Tibial nerve (tissue), 4 donors: ENCODE results near the gene KIF15. TPM values are rescaled to one million over a fixed set of nuclear protein-coding genes. Genes with fewer than 3 reads are reported as not detected.

Experiments used
- DNase-seq, 2 donors: peaks; one replicate each; pipeline ENCODE4 v3.0.0-alpha.2; 2019; ENCODE audit warnings: low spot score in 2 of 2
- H3K27ac ChIP-seq, 4 donors: fragments of 200-600 bp; sonication (generic) in 3 of 4; one replicate each; pipeline ENCODE4 v1.5.1; 2017 to 2019; ENCODE audit warnings: mild to moderate bottlenecking in 1 of 4
- H3K27me3 ChIP-seq, 2 donors: fragments of 200-600 bp; sonication (generic) in 1 of 2; one replicate each; pipeline versions ENCODE4 v1.5.1 to v1.6.0; 2017 to 2019
- H3K36me3 ChIP-seq, 3 donors: fragments of 200-600 bp; sonication (generic); one replicate each; pipeline ENCODE4 v1.5.1; 2018 to 2019
- H3K4me1 ChIP-seq, 4 donors: fragments of 200-600 bp; sonication (generic) in 3 of 4; one replicate each; pipeline ENCODE4 v1.5.1; 2017 to 2019
- H3K4me3 ChIP-seq, 4 donors: fragments of 200-600 bp; sonication (generic) in 3 of 4; one replicate each; pipeline ENCODE4 v1.5.1; 2017 to 2019; ENCODE audit warnings: mild to moderate bottlenecking in 1 of 4, moderate library complexity in 1 of 4
- H3K9me3 ChIP-seq, 4 donors: fragments of 200-600 bp; sonication (generic) in 3 of 4; one replicate each; pipeline ENCODE4 v1.5.1; 2017 to 2019
- CTCF ChIP-seq, 5 experiments: fragments of 200-600 bp in 3 of 5; fragments of 450-650 bp in 2 of 5; sonication (generic) in 3 of 5; IDR thresholded peaks; one replicate each; pipeline ENCODE4 v1.5.1; 2016 to 2019; ENCODE audit warnings: antibody characterized with exemption in 5 of 5, mild to moderate bottlenecking in 3 of 5, moderate library complexity in 2 of 5
- EP300 ChIP-seq, 2 donors: sonication (generic); formaldehyde crosslinking; IDR thresholded peaks; one replicate each; pipeline ENCODE4 v1.6.1; 2017; ENCODE audit warnings: antibody characterized with exemption in 2 of 2, mild to moderate bottlenecking in 1 of 2
- POLR2A ChIP-seq, 2 donors: fragments of 450-650 bp; IDR thresholded peaks; one replicate each; pipeline ENCODE4 v1.6.1; 2017; ENCODE audit warnings: antibody characterized with exemption in 2 of 2, mild to moderate bottlenecking in 2 of 2, moderate library complexity in 2 of 2
- WGBS, 2 donors: methylation state at CpG; one replicate each; pipeline ENCODE4 v1.1.5; 2018; 5-methylcytosine and 5-hydroxymethylcytosine counted together
- total RNA-seq, 4 donors: library from RNA; depleted of rRNA; stranded (reverse); fragments of >200 nt; gene quantifications; one replicate each; pipeline ENCODE4 v1.1.0, GENCODE V29; 2016

The KIF15 gene
- total RNA-seq, 4 donors from 2014 or later: 0.60 to 0.87 (median 0.71) TPM

GRCh38 chr3:44762690-44763089 is 1.1 kb downstream of the KIF15 start:
- TF ChIP-seq POLR2A (IDR thresholded peaks at IDR 0.05) (no peak), EP300 (IDR thresholded peaks at IDR 0.05) (no peak), CTCF (IDR thresholded peaks at IDR 0.05) (no peak)
- peaks cover 0 to 14% (median 5%) of the 10 kb centered on the region in 4 donors for H3K9me3 ChIP-seq
- WGBS, 2 donors: 36 to 38% methylated on average over 5 of the region's 5 CpGs
- H3K27ac ChIP-seq: no peak overlapping the region
- H3K4me1 ChIP-seq: peaks cover 0 to 22% (median 4%) of the 10 kb centered on the region in 4 donors
- no peaks in the 10 kb centered on the region for H3K27me3 ChIP-seq
- H3K4me3 ChIP-seq: no peak overlapping the region
- no peak for DNase-seq
- H3K36me3 ChIP-seq: peaks cover 0 to 25% (median 0%) of the 10 kb centered on the region in 3 donors

GRCh38 chr3:44764248-44764647 is 2.7 kb downstream of the KIF15 start:
- no peak overlapping the region for H3K4me3 ChIP-seq
- H3K4me1 ChIP-seq: peaks cover 0 to 22% (median 4%) of the 10 kb centered on the region in 4 donors
- no peak overlapping the region for H3K27ac ChIP-seq
- H3K9me3 ChIP-seq: peaks cover 0 to 5% (median 2%) of the 10 kb centered on the region in 4 donors
- H3K36me3 ChIP-seq: peaks cover 0 to 10% (median 0%) of the 10 kb centered on the region in 3 donors
- DNase-seq: no peak
- no peaks in the 10 kb centered on the region for H3K27me3 ChIP-seq
- no peak for TF ChIP-seq EP300 (IDR thresholded peaks at IDR 0.05)
- no peak for TF ChIP-seq POLR2A (IDR thresholded peaks at IDR 0.05)
- no peak for TF ChIP-seq CTCF (IDR thresholded peaks at IDR 0.05)

GRCh38 chr3:44771424-44772098 is 10.0 kb downstream of the KIF15 start:
- Histone ChIP-seq H3K4me3 (no peak overlapping the region), H3K4me1 (no peaks in the 10 kb centered on the region), H3K27me3 (no peaks in the 10 kb centered on the region), H3K36me3 (peaks cover 0 to 6% (median 0%) of the 10 kb centered on the region in 3 donors), H3K27ac (no peak overlapping the region), H3K9me3 (peaks cover 0 to 36% (median 9%) of the 10 kb centered on the region in 4 donors)
- no peak for DNase-seq
- 87 to 90% methylated on average over 1 of the region's 1 CpG for WGBS, 2 donors
- TF ChIP-seq EP300 (IDR thresholded peaks at IDR 0.05): no peak
- TF ChIP-seq POLR2A (IDR thresholded peaks at IDR 0.05): no peak
- TF ChIP-seq CTCF (IDR thresholded peaks at IDR 0.05): no peak

GRCh38 chr3:44772099-44772442 is 10.5 kb downstream of the KIF15 start:
- Histone ChIP-seq H3K4me3 (no peak overlapping the region), H3K27ac (no peak overlapping the region), H3K4me1 (no peaks in the 10 kb centered on the region), H3K36me3 (peaks cover 0 to 6% (median 0%) of the 10 kb centered on the region in 3 donors), H3K9me3 (peaks cover 0 to 36% (median 9%) of the 10 kb centered on the region in 4 donors), H3K27me3 (no peaks in the 10 kb centered on the region)
- no peak for TF ChIP-seq POLR2A (IDR thresholded peaks at IDR 0.05)
- no peak for TF ChIP-seq EP300 (IDR thresholded peaks at IDR 0.05)
- no peak for TF ChIP-seq CTCF (IDR thresholded peaks at IDR 0.05)
- 97% methylated on average over 1 of the region's 1 CpG for WGBS, 2 donors
- DNase-seq: no peak

- no peaks in the 10 kb centered on the region for H3K4me1 ChIP-seq
- 94 to 97% methylated on average over 4 of the region's 4 CpGs for WGBS, 2 donors
- no peaks in the 10 kb centered on the region for H3K9me3 ChIP-seq
- DNase-seq: no peak
- H3K27me3 ChIP-seq: no peaks in the 10 kb centered on the region
- no peak overlapping the region for H3K4me3 ChIP-seq
- TF ChIP-seq POLR2A (IDR thresholded peaks at IDR 0.05) (no peak), EP300 (IDR thresholded peaks at IDR 0.05) (no peak), CTCF (IDR thresholded peaks at IDR 0.05) (no peak)
- H3K27ac ChIP-seq: no peak overlapping the region
- H3K36me3 ChIP-seq: no peaks in the 10 kb centered on the region
Observed at GRCh38 chr3:44782891-44783290, 21.3 kb downstream of the KIF15 start.
